Measurements from ENCODE around the gene AP2A2.

DNA sequence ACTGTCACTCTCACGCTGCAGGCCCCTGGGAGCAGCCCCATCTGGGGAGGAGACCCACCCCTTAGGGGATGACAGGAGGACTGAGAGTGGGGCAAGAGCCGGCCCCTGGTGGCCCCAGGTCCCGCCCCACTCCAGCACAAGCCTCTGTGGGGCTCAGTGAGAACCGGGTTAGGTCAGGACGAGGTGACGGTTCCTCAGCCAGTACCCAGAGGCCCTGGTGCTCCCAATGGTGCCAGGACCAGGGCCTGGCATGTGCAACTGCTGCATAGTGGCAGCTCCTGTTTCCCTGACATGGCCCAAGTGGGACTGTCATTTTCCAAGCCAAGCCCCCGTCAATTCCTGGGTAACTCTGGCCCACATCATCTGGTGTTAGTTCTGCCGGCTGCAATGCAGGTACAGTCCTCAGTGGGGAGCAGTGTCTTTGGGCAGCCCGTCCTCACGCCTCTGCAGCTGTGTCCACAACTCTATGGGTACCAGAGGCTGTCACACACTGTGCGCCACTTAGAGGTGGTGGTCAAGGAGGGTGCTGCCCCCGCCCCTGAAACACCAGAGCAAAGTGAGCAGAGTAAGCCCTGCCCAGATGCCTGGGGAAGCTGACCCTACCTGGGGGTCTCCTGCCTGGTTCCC, 31.0 kb upstream of the AP2A2 start:
- TF ChIP-seq, protein P1, sequence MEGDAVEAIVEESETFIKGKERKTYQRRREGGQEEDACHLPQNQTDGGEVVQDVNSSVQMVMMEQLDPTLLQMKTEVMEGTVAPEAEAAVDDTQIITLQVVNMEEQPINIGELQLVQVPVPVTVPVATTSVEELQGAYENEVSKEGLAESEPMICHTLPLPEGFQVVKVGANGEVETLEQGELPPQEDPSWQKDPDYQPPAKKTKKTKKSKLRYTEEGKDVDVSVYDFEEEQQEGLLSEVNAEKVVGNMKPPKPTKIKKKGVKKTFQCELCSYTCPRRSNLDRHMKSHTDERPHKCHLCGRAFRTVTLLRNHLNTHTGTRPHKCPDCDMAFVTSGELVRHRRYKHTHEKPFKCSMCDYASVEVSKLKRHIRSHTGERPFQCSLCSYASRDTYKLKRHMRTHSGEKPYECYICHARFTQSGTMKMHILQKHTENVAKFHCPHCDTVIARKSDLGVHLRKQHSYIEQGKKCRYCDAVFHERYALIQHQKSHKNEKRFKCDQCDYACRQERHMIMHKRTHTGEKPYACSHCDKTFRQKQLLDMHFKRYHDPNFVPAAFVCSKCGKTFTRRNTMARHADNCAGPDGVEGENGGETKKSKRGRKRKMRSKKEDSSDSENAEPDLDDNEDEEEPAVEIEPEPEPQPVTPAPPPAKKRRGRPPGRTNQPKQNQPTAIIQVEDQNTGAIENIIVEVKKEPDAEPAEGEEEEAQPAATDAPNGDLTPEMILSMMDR (IDR thresholded peaks at IDR 0.05) = no peak
- no peak for TF ChIP-seq POLR2A (IDR thresholded peaks at IDR 0.05)
